ENCODE measurements around the gene NDUFB2.

DNA sequence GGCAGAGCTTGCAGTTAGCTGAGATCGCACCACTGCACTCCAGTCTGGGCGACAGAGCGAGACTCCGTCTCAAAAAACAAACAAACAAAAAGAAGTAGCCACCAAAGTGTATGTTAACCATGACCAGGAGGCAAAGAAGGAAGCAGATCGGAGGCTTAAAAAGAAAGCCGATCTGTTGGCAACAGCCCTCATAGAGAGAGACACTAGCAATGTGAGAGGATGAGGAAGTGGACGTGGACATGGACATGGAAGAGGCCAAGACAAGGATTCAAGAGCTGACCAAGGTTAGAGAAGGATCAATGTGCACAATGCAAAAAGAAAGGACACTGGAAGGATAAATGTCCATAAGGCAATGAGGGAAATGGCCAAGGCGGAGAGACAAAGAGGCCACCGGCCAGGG is 38.6 kb upstream of the NDUFB2 start:
- TF ChIP-seq, protein P1, sequence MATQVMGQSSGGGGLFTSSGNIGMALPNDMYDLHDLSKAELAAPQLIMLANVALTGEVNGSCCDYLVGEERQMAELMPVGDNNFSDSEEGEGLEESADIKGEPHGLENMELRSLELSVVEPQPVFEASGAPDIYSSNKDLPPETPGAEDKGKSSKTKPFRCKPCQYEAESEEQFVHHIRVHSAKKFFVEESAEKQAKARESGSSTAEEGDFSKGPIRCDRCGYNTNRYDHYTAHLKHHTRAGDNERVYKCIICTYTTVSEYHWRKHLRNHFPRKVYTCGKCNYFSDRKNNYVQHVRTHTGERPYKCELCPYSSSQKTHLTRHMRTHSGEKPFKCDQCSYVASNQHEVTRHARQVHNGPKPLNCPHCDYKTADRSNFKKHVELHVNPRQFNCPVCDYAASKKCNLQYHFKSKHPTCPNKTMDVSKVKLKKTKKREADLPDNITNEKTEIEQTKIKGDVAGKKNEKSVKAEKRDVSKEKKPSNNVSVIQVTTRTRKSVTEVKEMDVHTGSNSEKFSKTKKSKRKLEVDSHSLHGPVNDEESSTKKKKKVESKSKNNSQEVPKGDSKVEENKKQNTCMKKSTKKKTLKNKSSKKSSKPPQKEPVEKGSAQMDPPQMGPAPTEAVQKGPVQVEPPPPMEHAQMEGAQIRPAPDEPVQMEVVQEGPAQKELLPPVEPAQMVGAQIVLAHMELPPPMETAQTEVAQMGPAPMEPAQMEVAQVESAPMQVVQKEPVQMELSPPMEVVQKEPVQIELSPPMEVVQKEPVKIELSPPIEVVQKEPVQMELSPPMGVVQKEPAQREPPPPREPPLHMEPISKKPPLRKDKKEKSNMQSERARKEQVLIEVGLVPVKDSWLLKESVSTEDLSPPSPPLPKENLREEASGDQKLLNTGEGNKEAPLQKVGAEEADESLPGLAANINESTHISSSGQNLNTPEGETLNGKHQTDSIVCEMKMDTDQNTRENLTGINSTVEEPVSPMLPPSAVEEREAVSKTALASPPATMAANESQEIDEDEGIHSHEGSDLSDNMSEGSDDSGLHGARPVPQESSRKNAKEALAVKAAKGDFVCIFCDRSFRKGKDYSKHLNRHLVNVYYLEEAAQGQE (IDR thresholded peaks at IDR 0.05; ENCODE audit: insufficient read depth in 1 of 2, low read depth in 2 of 2, low read length in 2 of 2), result no peak
- TF ChIP-seq TAF1 (IDR thresholded peaks at IDR 0.05; ENCODE audit: borderline replicate concordance, insufficient read depth, low read length), result no peak

All from PFSK-1 (cell line).